ENCODE results near the gene IFIT5.

DNA sequence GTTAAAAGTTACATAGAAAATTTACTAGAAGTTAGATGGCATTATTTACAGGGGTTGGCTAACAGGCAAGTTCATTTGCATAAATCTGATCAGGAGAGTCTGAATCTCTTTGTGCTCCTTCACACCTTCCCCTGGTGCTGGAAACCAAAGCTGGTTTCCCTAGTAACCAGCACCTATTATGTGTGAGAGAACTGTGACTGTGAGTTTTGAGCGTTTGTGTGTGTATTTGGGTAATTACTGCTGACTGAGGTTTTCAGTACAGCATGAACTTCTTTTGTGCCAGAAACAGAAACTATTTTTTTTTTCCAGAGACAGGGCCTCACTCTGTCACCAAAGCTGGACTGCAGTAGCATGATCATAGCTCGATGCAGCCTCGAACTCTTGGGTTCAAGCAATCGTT, 46.8 kb upstream of the IFIT5 start:
- TF ChIP-seq POLR2A (IDR thresholded peaks at IDR 0.05; ENCODE audit: low read depth, low read length), result no peak
- TF ChIP-seq TAF1 (IDR thresholded peaks at IDR 0.05; ENCODE audit: borderline replicate concordance, low read depth, low read length), result no peak
- TF ChIP-seq POLR2AphosphoS5 (IDR thresholded peaks at IDR 0.05; ENCODE audit: low read depth, low read length), result no peak
